GM10248 (cell line): ENCODE measurements around the gene BRDT.

Source experiments
- CTCF ChIA-PET: fragments of 300-600 bp; sonication (Branson Sonifier 250); formaldehyde crosslinking; extraction: SDS; loops from one replicate; lab custom pipeline; 2021; ENCODE audit warnings: antibody characterized with exemption; lab: Yijun Ruan, JAX
- POLR2A ChIA-PET: fragments of 350-650 bp; sonication (Branson Sonifier 250); formaldehyde crosslinking; extraction: SDS; loops from one replicate; lab custom pipeline; 2020; ENCODE audit warnings: antibody characterized with exemption; lab: Yijun Ruan, JAX
- DNase-seq: peaks from one replicate; pipeline ENCODE4 v3.0.0; 2012; ENCODE audit errors: extremely low spot score
- TF ChIP-seq, protein P1 (sequence below): IDR thresholded peaks from 2 replicates; pipeline ENCODE4 v1.5.1; 2012; ENCODE audit warnings: mild to moderate bottlenecking, low read depth; ENCODE audit errors: extremely low read depth, missing control alignments, control extremely low read depth

The BRDT gene

DNA sequence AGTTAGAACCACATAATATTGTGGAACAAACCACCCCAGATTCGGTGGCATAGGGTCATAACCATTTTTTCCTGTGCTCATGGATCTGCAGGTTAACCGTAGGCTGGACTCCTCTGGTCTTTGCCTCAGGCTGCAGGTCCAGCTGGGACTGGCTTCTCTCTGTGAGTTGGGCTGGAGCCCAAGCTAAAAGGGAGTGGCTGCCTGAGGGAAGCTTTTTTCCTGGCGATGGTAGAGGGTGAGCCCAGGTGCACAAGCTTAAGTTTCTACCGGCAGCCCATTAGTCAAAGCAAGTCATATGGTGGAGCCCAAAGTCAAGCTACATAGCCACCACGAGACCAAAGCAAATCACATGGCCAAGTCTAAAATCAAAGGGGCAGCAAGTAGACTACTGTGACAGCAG lies 94.4 kb downstream of the BRDT start:
- ChIA-PET CTCF (no interaction called here), POLR2A (no interaction called here)
- no peak for DNase-seq
- TF ChIP-seq, protein P1, sequence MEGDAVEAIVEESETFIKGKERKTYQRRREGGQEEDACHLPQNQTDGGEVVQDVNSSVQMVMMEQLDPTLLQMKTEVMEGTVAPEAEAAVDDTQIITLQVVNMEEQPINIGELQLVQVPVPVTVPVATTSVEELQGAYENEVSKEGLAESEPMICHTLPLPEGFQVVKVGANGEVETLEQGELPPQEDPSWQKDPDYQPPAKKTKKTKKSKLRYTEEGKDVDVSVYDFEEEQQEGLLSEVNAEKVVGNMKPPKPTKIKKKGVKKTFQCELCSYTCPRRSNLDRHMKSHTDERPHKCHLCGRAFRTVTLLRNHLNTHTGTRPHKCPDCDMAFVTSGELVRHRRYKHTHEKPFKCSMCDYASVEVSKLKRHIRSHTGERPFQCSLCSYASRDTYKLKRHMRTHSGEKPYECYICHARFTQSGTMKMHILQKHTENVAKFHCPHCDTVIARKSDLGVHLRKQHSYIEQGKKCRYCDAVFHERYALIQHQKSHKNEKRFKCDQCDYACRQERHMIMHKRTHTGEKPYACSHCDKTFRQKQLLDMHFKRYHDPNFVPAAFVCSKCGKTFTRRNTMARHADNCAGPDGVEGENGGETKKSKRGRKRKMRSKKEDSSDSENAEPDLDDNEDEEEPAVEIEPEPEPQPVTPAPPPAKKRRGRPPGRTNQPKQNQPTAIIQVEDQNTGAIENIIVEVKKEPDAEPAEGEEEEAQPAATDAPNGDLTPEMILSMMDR: no peak

DNA sequence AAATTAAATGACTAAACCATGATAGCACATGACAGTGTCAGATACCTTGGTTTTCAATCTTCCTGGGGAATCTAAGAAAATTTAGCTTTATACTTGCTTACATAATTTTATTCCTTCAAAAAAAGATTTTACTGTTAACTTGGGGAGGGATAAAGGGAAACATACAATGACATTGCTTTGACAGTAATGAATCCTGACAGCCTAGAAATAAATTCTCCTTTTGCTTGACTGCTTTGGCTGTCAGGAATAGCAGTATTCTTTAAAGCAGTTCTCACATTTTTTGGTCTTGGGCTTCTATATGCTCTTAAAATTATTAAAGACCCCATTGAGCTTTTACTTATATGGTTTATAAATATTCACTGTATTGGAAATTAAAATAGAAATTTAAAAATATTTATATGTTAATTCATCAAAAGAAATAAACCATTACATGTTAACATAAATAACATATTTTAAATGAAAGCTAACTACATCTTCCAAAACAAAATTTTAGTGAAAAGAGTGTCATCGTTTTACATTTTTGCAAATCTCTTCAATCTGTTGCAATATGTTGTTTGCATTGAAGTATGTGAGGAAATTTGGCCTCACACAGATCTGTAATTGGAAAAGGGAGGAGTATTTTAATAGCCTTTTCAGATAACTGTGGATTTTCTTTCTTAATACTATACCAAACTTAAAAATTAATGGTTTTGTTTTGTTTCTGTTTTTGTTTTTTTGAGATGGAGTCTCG lies 96.7 kb downstream of the BRDT start:
- no peak for DNase-seq
- CTCF ChIA-PET: no interaction called here
- POLR2A ChIA-PET: no interaction called here
- TF ChIP-seq, protein P1: no peak

DNA sequence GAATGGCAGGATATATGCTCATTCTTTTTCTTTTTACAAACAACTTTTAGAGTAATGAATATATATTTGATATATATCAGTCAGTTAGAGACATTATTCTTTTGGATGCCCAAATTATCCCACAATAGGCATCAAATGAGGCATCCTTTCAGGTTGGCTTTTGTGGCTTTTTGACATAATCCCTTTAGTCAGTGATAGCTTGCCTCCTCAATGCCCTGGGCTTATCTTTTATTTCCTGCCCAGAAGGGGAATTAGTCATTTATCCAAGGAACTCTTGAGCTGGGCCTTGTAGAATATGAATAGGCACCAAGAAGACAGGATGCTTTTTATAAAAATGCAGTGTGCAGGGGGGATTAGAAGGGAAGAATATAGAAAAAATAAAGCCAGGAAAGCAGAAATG lies 102.7 kb downstream of the BRDT start:
- ChIA-PET CTCF (no interaction called here), POLR2A (no interaction called here)
- TF ChIP-seq, protein P1: no peak
- DNase-seq: no peak
